WI38 (cell line): ENCODE data around the gene SPOCK1.

ENCODE experiments used
- H3K4me3 ChIP-seq: 2 replicates; pipeline ENCODE4 v1.5.1; 2011; ENCODE audit warnings: low read depth, mild to moderate bottlenecking, control low read depth, low read length
- CTCF ChIP-seq: IDR thresholded peaks from 2 replicates; pipeline ENCODE4 v1.5.1; 2012; ENCODE audit warnings: low read depth, mild to moderate bottlenecking, control low read depth, low read length

Gene SPOCK1

GRCh38 chr5:137078171-137078665, 420.9 kb downstream of the SPOCK1 start:
- no peak overlapping the region for H3K4me3 ChIP-seq
- TF ChIP-seq CTCF = no peak

GRCh38 chr5:137075163-137075970, 423.8 kb downstream of the SPOCK1 start:
- TF ChIP-seq CTCF = peak; percentile 66
- H3K4me3 ChIP-seq = no peak overlapping the region

GRCh38 chr5:137073189-137073588, 425.9 kb downstream of the SPOCK1 start:
- H3K4me3 ChIP-seq = no peak overlapping the region
- TF ChIP-seq CTCF = no peak

- TF ChIP-seq CTCF = no peak
- no peak overlapping the region for H3K4me3 ChIP-seq
Observed at GRCh38 chr5:137072361-137073115, 426.6 kb downstream of the SPOCK1 start.

GRCh38 chr5:137071931-137072330, 427.2 kb downstream of the SPOCK1 start:
- H3K4me3 ChIP-seq = no peak overlapping the region
- no peak for TF ChIP-seq CTCF

GRCh38 chr5:137071526-137071925, 427.6 kb downstream of the SPOCK1 start:
- no peak for TF ChIP-seq CTCF
- no peak overlapping the region for H3K4me3 ChIP-seq

GRCh38 chr5:137070521-137070920, 428.6 kb downstream of the SPOCK1 start:
- no peak for TF ChIP-seq CTCF
- no peak overlapping the region for H3K4me3 ChIP-seq
